ENCODE measurements around the gene TMEM190. TPM values are rescaled to one million over a fixed set of nuclear protein-coding genes. Genes with fewer than 3 reads are reported as not detected.

Gene TMEM190
- total RNA-seq, 1 donor from 2014 or later, result 2.5 TPM

DNA sequence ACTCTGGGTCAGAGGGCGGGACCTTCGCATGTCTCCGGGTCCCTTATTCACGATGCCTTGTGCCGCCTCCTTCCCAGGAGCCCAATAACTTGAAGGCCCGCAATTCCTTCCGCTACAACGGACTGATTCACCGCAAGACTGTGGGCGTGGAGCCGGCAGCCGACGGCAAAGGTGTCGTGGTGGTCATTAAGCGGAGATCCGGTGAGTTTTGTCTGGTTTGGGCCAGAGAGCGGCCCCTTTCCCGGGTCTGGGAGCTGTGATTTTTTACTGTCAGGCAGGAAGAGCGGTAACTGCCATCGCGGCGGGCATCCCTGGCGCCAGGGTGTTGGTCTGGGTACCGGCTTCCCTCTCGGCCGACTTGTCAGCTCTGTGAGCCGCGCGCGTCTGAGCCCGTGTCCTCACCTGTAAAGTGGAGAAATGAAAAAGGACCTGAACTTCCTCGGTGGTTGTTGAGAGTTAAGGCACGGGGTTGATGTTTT, 9.9 kb downstream of the TMEM190 start:
- peaks cover 2% of the 10 kb centered on the region for H3K9me3 Mint-ChIP-seq (ENCODE audit: unreplicated experiment)
- Histone ChIP-seq H2AFZ (ENCODE audit: low read depth, low read length) (no peak overlapping the region), H3K9ac (ENCODE audit: low read length) (peak overlapping the region; percentile 98), H3K4me1 (ENCODE audit: insufficient read depth, low read length) (peaks cover 52% of the 10 kb centered on the region), H3K4me3 (ENCODE audit: insufficient read depth, low read depth, low read length) (peak overlapping the region; percentile 95), H3K27ac (ENCODE audit: low read depth, low read length) (peak overlapping the region; percentile 93), H3K79me2 (ENCODE audit: insufficient read depth, low read length) (peaks cover 50% of the 10 kb centered on the region), H3K36me3 (ENCODE audit: insufficient read depth, low read length) (peaks cover 30% of the 10 kb centered on the region), H4K20me1 (ENCODE audit: insufficient read depth, low read length) (peaks cover 57% of the 10 kb centered on the region), H3K27me3 (ENCODE audit: insufficient read depth, low read length) (no peaks in the 10 kb centered on the region), H3K4me2 (ENCODE audit: low read length) (peak overlapping the region; percentile 97), H3K9me3 (ENCODE audit: insufficient read depth, low read depth, low read length) (no peaks in the 10 kb centered on the region)
- TF ChIP-seq, protein P1, sequence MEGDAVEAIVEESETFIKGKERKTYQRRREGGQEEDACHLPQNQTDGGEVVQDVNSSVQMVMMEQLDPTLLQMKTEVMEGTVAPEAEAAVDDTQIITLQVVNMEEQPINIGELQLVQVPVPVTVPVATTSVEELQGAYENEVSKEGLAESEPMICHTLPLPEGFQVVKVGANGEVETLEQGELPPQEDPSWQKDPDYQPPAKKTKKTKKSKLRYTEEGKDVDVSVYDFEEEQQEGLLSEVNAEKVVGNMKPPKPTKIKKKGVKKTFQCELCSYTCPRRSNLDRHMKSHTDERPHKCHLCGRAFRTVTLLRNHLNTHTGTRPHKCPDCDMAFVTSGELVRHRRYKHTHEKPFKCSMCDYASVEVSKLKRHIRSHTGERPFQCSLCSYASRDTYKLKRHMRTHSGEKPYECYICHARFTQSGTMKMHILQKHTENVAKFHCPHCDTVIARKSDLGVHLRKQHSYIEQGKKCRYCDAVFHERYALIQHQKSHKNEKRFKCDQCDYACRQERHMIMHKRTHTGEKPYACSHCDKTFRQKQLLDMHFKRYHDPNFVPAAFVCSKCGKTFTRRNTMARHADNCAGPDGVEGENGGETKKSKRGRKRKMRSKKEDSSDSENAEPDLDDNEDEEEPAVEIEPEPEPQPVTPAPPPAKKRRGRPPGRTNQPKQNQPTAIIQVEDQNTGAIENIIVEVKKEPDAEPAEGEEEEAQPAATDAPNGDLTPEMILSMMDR (IDR thresholded peaks at IDR 0.05; ENCODE audit: insufficient read depth, low read depth, low read length), result no peak
- no peak for TF ChIP-seq EZH2 (IDR thresholded peaks at IDR 0.05; ENCODE audit: insufficient read depth, low read length)
- peaks cover 33% of the 10 kb centered on the region for H3K4me1 Mint-ChIP-seq (ENCODE audit: low read depth, unreplicated experiment)
- H3K4me3 Mint-ChIP-seq (ENCODE audit: unreplicated experiment), result peak overlapping the region; percentile 100
- peak overlapping the region; percentile 98 for H3K27ac Mint-ChIP-seq (ENCODE audit: unreplicated experiment)
- DNase-seq (ENCODE audit: low read depth) (no peak), FAIRE-seq (no peak)
- no peaks in the 10 kb centered on the region for H3K27me3 Mint-ChIP-seq (ENCODE audit: low read depth, unreplicated experiment)
- H3K36me3 Mint-ChIP-seq (ENCODE audit: low read depth, unreplicated experiment), result peaks cover 28% of the 10 kb centered on the region

DNA sequence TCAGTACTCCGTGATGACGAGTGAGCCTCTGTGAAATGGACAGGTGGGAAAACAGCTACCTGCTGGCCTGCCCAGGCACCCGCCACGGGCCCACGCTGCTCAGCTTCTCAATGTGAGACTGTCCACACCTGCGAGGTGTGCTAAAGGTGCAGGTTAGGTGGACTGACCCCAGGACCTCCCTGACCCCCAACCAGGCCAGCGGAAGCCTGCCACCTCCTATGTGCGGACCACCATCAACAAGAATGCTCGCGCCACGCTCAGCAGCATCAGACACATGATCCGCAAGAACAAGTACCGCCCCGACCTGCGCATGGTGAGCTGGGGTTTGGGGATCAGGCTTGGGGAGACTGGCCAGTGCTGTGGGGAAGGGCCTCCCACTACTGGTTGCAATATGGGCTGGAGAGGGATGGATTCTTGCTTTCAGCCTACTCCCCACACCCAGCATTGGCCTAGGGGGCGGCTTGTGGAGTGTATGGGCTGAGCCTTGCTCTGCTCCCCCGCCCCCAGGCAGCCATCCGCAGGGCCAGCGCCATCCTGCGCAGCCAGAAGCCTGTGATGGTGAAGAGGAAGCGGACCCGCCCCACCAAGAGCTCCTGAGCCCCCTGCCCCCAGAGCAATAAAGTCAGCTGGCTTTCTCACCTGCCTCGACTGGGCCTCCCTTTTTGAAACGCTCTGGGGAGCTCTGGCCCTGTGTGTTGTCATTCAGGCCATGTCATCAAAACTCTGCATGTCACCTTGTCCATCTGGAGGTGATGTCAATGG, 11.3 kb downstream of the TMEM190 start:
- Histone ChIP-seq H3K9me3 (ENCODE audit: insufficient read depth, low read depth, low read length) (no peaks in the 10 kb centered on the region), H3K4me2 (ENCODE audit: low read length) (peak overlapping the region; percentile 97), H3K4me1 (ENCODE audit: insufficient read depth, low read length) (peaks cover 52% of the 10 kb centered on the region), H3K36me3 (ENCODE audit: insufficient read depth, low read length) (peaks cover 30% of the 10 kb centered on the region), H3K27me3 (ENCODE audit: insufficient read depth, low read length) (no peaks in the 10 kb centered on the region), H4K20me1 (ENCODE audit: insufficient read depth, low read length) (peaks cover 70% of the 10 kb centered on the region), H3K27ac (ENCODE audit: low read depth, low read length) (no peak overlapping the region), H3K4me3 (ENCODE audit: insufficient read depth, low read depth, low read length) (peak overlapping the region; percentile 95), H3K9ac (ENCODE audit: low read length) (peak overlapping the region; percentile 98), H3K79me2 (ENCODE audit: insufficient read depth, low read length) (peaks cover 50% of the 10 kb centered on the region), H2AFZ (ENCODE audit: low read depth, low read length) (no peak overlapping the region)
- Mint-ChIP-seq H3K4me3 (ENCODE audit: unreplicated experiment) (peak overlapping the region; percentile 100), H3K27me3 (ENCODE audit: low read depth, unreplicated experiment) (no peaks in the 10 kb centered on the region), H3K27ac (ENCODE audit: unreplicated experiment) (no peak overlapping the region), H3K9me3 (ENCODE audit: unreplicated experiment) (no peaks in the 10 kb centered on the region), H3K36me3 (ENCODE audit: low read depth, unreplicated experiment) (peaks cover 24% of the 10 kb centered on the region), H3K4me1 (ENCODE audit: low read depth, unreplicated experiment) (peaks cover 40% of the 10 kb centered on the region)
- FAIRE-seq (no peak), DNase-seq (ENCODE audit: low read depth) (no peak)
- no peak for TF ChIP-seq EZH2 (IDR thresholded peaks at IDR 0.05; ENCODE audit: insufficient read depth, low read length)
- TF ChIP-seq, protein P1 (IDR thresholded peaks at IDR 0.05; ENCODE audit: insufficient read depth, low read depth, low read length), result no peak

Measured in astrocyte (in vitro differentiated cells and primary cell).